Stimulated activated CD4-positive, alpha-beta T cell treated with anti-CD3 and anti-CD28 coated beads, Interleukin-1b, Interleukin-23, amount 100 ng/mL, for 48 hours (primary cell): ENCODE data around the gene CLEC3A.
A peak's percentile ranks its signal among the peaks of the same experiment; 100 is the strongest.
"Not testable (repeated sequence)": the region's sequence is repeated elsewhere in the genome, so short reads cannot be mapped to it uniquely, and the experiment has no call there.

ENCODE experiments used
- DNase-seq: peaks from one replicate; pipeline ENCODE4 v3.0.0-alpha.2; 2020

CLEC3A gene

GRCh38 chr16:78035012-78035411 lies 12.7 kb downstream of the CLEC3A start:
- no peak for DNase-seq

- DNase-seq = no peak
These were observed 18.0 kb downstream of the CLEC3A start for GRCh38 chr16:78040396-78040795.

- DNase-seq = peak; percentile 28
These were observed 23.7 kb downstream of the CLEC3A start for GRCh38 chr16:78045865-78046581.

- DNase-seq = no peak
These were observed 26.0 kb downstream of the CLEC3A start for GRCh38 chr16:78048319-78048718.

- DNase-seq = no peak
These were observed 28.5 kb downstream of the CLEC3A start for GRCh38 chr16:78050734-78051400.

GRCh38 chr16:78057803-78058564 lies 35.6 kb downstream of the CLEC3A start:
- no peak for DNase-seq

GRCh38 chr16:78059806-78060205 lies 37.5 kb downstream of the CLEC3A start:
- DNase-seq = not testable (repeated sequence)

GRCh38 chr16:78060295-78060694 lies 37.9 kb downstream of the CLEC3A start:
- no peak for DNase-seq

GRCh38 chr16:78060809-78061208 lies 38.5 kb downstream of the CLEC3A start:
- DNase-seq = no peak

GRCh38 chr16:78065319-78065718 lies 43.0 kb downstream of the CLEC3A start:
- DNase-seq = no peak

GRCh38 chr16:78069913-78070312 lies 47.6 kb downstream of the CLEC3A start:
- DNase-seq = no peak

GRCh38 chr16:78072275-78072674 lies 49.9 kb downstream of the CLEC3A start:
- no peak for DNase-seq

- DNase-seq = no peak
These were observed 53.5 kb downstream of the CLEC3A start for GRCh38 chr16:78075800-78076199.

- DNase-seq = no peak
These were observed 59.0 kb downstream of the CLEC3A start for GRCh38 chr16:78081341-78081740.
